ENCODE measurements around the gene LY9. TPM values are rescaled to one million over a fixed set of nuclear protein-coding genes. Genes with fewer than 3 reads are reported as not detected.

The LY9 gene
- total RNA-seq, 1 experiment from 2014 or later = not detected

DNA sequence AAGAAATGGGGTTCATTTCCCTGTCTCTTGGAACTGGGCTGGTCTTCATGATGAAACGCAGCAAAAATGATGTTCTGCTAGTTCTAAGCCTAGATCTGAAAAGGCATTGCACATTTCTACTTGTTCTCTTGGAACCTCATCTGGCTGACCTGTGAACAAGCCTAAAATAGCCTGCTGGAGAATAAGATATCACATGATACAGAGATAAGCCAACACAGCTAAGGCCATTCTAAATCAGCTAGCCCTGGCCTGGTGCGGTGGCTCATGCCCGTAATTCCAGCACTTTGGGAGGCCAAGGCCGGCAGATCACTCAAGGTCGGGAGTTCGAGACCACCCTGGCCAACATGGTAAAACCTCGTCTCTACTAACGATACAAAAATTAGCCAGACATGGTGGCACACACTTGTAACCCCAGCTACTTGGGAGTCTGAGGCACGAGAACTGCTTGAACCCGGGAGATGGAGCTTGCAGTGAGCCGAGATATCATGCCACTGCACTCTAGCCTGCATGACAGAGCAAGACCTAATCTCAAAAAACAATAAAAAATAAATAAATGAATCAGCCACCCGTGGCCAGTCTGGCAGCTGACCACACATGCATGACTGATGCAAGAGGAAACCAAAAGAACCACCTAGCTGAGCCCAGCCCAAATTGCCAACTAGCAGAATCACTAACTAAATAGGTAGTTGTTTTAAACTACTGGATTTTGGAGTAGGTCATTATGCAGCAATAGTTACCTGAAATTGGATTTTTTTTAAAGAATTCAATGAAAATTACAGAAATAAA, 48.7 kb downstream of the LY9 start:
- ChIA-PET POLR2A (ENCODE audit: low non-redundant PET) (no interaction called here), CTCF (no interaction called here)
- Histone ChIP-seq H3K27ac (ENCODE audit: low read depth, low read length, poor library complexity, severe bottlenecking) (no peak overlapping the region), H3K27me3 (replicated peaks; ENCODE audit: insufficient read depth, low read depth, low read length, poor library complexity) (peaks cover 14% of the 10 kb centered on the region), H3K4me1 (ENCODE audit: insufficient read depth, low read length, poor library complexity, severe bottlenecking) (no peaks in the 10 kb centered on the region), H3K9me3 (ENCODE audit: low read depth, low read length, poor library complexity, severe bottlenecking) (no peaks in the 10 kb centered on the region), H3K4me3 (ENCODE audit: low read depth, low read length, poor library complexity, severe bottlenecking) (no peak overlapping the region), H3K36me3 (ENCODE audit: insufficient read depth, low read length, poor library complexity, severe bottlenecking) (no peaks in the 10 kb centered on the region)
- intact Hi-C loops (cut with micrococcal nuclease; ENCODE audit: unreplicated experiment) = no loop called here
- no TSS peak for BruUV-seq (replicated peaks)
- TF ChIP-seq EZH2 (IDR thresholded peaks at IDR 0.05; ENCODE audit: borderline replicate concordance, low read depth, low read length, poor library complexity, severe bottlenecking) = no peak
- TF ChIP-seq, protein P1, sequence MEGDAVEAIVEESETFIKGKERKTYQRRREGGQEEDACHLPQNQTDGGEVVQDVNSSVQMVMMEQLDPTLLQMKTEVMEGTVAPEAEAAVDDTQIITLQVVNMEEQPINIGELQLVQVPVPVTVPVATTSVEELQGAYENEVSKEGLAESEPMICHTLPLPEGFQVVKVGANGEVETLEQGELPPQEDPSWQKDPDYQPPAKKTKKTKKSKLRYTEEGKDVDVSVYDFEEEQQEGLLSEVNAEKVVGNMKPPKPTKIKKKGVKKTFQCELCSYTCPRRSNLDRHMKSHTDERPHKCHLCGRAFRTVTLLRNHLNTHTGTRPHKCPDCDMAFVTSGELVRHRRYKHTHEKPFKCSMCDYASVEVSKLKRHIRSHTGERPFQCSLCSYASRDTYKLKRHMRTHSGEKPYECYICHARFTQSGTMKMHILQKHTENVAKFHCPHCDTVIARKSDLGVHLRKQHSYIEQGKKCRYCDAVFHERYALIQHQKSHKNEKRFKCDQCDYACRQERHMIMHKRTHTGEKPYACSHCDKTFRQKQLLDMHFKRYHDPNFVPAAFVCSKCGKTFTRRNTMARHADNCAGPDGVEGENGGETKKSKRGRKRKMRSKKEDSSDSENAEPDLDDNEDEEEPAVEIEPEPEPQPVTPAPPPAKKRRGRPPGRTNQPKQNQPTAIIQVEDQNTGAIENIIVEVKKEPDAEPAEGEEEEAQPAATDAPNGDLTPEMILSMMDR (conservative IDR thresholded peaks at IDR 0.05; ENCODE audit: low read depth, low read length) = no peak
- DNase-seq (ENCODE audit: low spot score) = no peak

DNA sequence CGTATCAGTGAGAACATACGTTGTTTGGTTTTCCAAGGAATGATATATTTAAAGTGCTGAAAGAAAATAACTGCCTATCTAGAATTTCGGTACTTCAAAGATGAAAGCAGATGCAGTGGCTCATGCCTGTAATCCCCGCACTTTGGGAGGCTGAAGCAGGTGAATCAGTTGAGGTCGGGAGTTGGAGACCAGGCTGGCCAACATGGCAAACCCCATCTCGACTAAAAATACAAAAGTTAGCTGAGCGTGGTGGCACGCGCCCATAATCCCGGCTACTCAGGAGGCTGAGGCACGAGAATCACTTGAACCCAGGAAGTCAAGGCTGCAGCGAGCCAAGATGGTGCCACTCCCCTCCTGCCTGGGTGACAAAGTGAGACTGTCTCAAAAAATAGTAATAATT, 50.3 kb downstream of the LY9 start:
- no peak overlapping the region for H3K27ac ChIP-seq (ENCODE audit: low read depth, low read length, poor library complexity, severe bottlenecking)
- ChIA-PET CTCF (no interaction called here), POLR2A (ENCODE audit: low non-redundant PET) (no interaction called here)
- intact Hi-C loops (cut with micrococcal nuclease; ENCODE audit: unreplicated experiment) = no loop called here
- no peak for DNase-seq (ENCODE audit: low spot score)
- no TSS peak for BruUV-seq (replicated peaks)
- H3K27me3 ChIP-seq (replicated peaks; ENCODE audit: insufficient read depth, low read depth, low read length, poor library complexity) = peaks cover 23% of the 10 kb centered on the region
- H3K4me3 ChIP-seq (ENCODE audit: low read depth, low read length, poor library complexity, severe bottlenecking) = no peak overlapping the region
- no peaks in the 10 kb centered on the region for H3K9me3 ChIP-seq (ENCODE audit: low read depth, low read length, poor library complexity, severe bottlenecking)
- H3K4me1 ChIP-seq (ENCODE audit: insufficient read depth, low read length, poor library complexity, severe bottlenecking) = no peaks in the 10 kb centered on the region
- TF ChIP-seq, protein P1 (conservative IDR thresholded peaks at IDR 0.05; ENCODE audit: low read depth, low read length) = no peak
- no peak for TF ChIP-seq EZH2 (IDR thresholded peaks at IDR 0.05; ENCODE audit: borderline replicate concordance, low read depth, low read length, poor library complexity, severe bottlenecking)
- H3K36me3 ChIP-seq (ENCODE audit: insufficient read depth, low read length, poor library complexity, severe bottlenecking) = no peaks in the 10 kb centered on the region

DNA sequence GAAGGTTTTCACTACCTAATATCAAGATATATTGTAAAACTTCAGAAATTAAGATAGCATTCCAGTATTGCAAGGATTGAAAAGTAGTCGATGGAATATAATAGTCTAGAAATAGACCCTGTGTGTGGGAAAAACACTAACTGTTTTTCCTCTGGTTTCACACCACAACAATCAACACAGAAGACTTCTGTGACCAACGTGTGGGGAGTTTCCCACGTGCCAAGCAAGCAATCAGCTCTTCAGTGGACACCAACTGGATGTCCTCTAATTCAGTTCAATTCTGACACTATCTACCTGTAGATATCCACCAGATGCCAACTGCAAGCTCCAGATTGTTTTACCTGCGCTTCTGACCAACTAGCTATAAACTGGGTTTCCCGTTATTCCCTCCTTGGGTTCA, 54.6 kb downstream of the LY9 start:
- DNase-seq (ENCODE audit: low spot score) = no peak
- BruUV-seq (replicated peaks) = no TSS peak
- TF ChIP-seq, protein P1 (conservative IDR thresholded peaks at IDR 0.05; ENCODE audit: low read depth, low read length) = no peak
- no peak for TF ChIP-seq EZH2 (IDR thresholded peaks at IDR 0.05; ENCODE audit: borderline replicate concordance, low read depth, low read length, poor library complexity, severe bottlenecking)
- no peak overlapping the region for H3K4me3 ChIP-seq (ENCODE audit: low read depth, low read length, poor library complexity, severe bottlenecking)
- no peaks in the 10 kb centered on the region for H3K9me3 ChIP-seq (ENCODE audit: low read depth, low read length, poor library complexity, severe bottlenecking)
- CTCF ChIA-PET = no interaction called here
- POLR2A ChIA-PET (ENCODE audit: low non-redundant PET) = no interaction called here
- H3K27ac ChIP-seq (ENCODE audit: low read depth, low read length, poor library complexity, severe bottlenecking) = no peak overlapping the region
- peaks cover 23% of the 10 kb centered on the region for H3K27me3 ChIP-seq (replicated peaks; ENCODE audit: insufficient read depth, low read depth, low read length, poor library complexity)
- intact Hi-C loops (cut with micrococcal nuclease; ENCODE audit: unreplicated experiment) = no loop called here
- no peaks in the 10 kb centered on the region for H3K4me1 ChIP-seq (ENCODE audit: insufficient read depth, low read length, poor library complexity, severe bottlenecking)
- H3K36me3 ChIP-seq (ENCODE audit: insufficient read depth, low read length, poor library complexity, severe bottlenecking) = no peaks in the 10 kb centered on the region
